ENCODE results near the gene ZSCAN16. TPM values are rescaled to one million over a fixed set of nuclear protein-coding genes. Genes with fewer than 3 reads are reported as not detected.

Gene ZSCAN16
- total and polyA plus RNA-seq, 2 of the 13 experiments (the other 11 are each of a cell fraction or from before 2014, with no cell fraction given), result 5.7 to 12.7 TPM

GRCh38 chr6:28080631-28081485 is 43.6 kb upstream of the ZSCAN16 start (continued):
- TF ChIP-seq RBM39 (IDR thresholded peaks at IDR 0.05; ENCODE audit: low read depth, low read length, poor library complexity, severe bottlenecking), result peak; percentile 50
- peak; percentile 86 for TF ChIP-seq MIER2 (CRISPR knock-in tag; IDR thresholded peaks at IDR 0.05)
- TF ChIP-seq SOX13 (IDR thresholded peaks at IDR 0.05), result 0 out of 2 replicates have a peak, but pooled peaks have one; percentile 10
- peak in 1 of 2 experiments; percentile 71; a peak in 2 of 4 replicates for TF ChIP-seq SOX13 (CRISPR knock-in tag; conservative IDR thresholded peaks at IDR 0.05 in 1 of 2, IDR thresholded peaks at IDR 0.05 in 1 of 2)
- TF ChIP-seq ZNF44 (CRISPR knock-in tag; IDR thresholded peaks at IDR 0.05), result peak; percentile 98
- TF ChIP-seq STAT6 (CRISPR knock-in tag; IDR thresholded peaks at IDR 0.05; ENCODE audit: borderline replicate concordance), result peak; percentile 79; the same call in 1 of the 2 replicates
- TF ChIP-seq ZZZ3 (CRISPR knock-in tag; IDR thresholded peaks at IDR 0.05; ENCODE audit: borderline replicate concordance), result peak; percentile 86; the same call in 1 of the 2 replicates
- TF ChIP-seq ZSCAN12 (CRISPR knock-in tag; IDR thresholded peaks at IDR 0.05), result peak; percentile 70; the same call in 1 of the 2 replicates
- peak; percentile 80; the same call in 1 of the 2 replicates for TF ChIP-seq AHR (CRISPR knock-in tag; IDR thresholded peaks at IDR 0.05)
- TF ChIP-seq BCL3 (CRISPR knock-in tag; IDR thresholded peaks at IDR 0.05), result peak; percentile 67
- TF ChIP-seq POLR2AphosphoS2 (IDR thresholded peaks at IDR 0.05; ENCODE audit: low read depth, low read length), result no peak
- TF ChIP-seq ATF6 (CRISPR knock-in tag; conservative IDR thresholded peaks at IDR 0.05), result no peak; the same call in 1 of the 2 replicates
- TF ChIP-seq TOPORS (CRISPR knock-in tag; IDR thresholded peaks at IDR 0.05), result peak; percentile 76; the same call in 1 of the 2 replicates
- no peak for TF ChIP-seq BHLHE40 (IDR thresholded peaks at IDR 0.05; ENCODE audit: low read length)
- TF ChIP-seq ARNTL (CRISPR knock-in tag; IDR thresholded peaks at IDR 0.05), result 0 out of 2 replicates have a peak, but pooled peaks have one; percentile 53
- no peak for TF ChIP-seq DPF2 (CRISPR knock-in tag; IDR thresholded peaks at IDR 0.05; ENCODE audit: borderline replicate concordance, low read depth)
- no peak for TF ChIP-seq ZKSCAN5 (CRISPR knock-in tag; IDR thresholded peaks at IDR 0.05)
- TF ChIP-seq HMGXB3 (CRISPR knock-in tag; IDR thresholded peaks at IDR 0.05; ENCODE audit: borderline replicate concordance), result peak; percentile 87
